CD8-positive, alpha-beta memory T cell (primary cell): ENCODE data around the gene PRR4. TPM values are rescaled to one million over a fixed set of nuclear protein-coding genes. Genes with fewer than 3 reads are reported as not detected.

Source experiments
- CTCF ChIA-PET: fragments of 350-600 bp; sonication (Branson Sonifier 250); formaldehyde crosslinking; loops from one replicate; lab custom pipeline; 2021; ENCODE audit warnings: antibody characterized with exemption; lab: Charles Lee
- POLR2A ChIA-PET: fragments of 350-600 bp; sonication (Branson Sonifier 250); formaldehyde crosslinking; loops from one replicate; lab custom pipeline; 2021; ENCODE audit warnings: antibody characterized with exemption; lab: Charles Lee
- DNase-seq, 5 donors: peaks; one replicate each; pipeline versions ENCODE4 v3.0.0 to v3.0.0-alpha.2; 2020 to 2022; ENCODE audit warnings: mixed read lengths in 1 of 5
- H3K27ac ChIP-seq: one replicate; pipeline ENCODE4 v1.7.0; 2013; ENCODE audit warnings: low read depth, mild to moderate bottlenecking, low read length, moderate library complexity
- H3K27me3 ChIP-seq: 2 replicates; pipeline ENCODE4 v1.7.0; 2013; ENCODE audit warnings: low read length, mild to moderate bottlenecking; ENCODE audit not compliant: insufficient read depth, poor library complexity, severe bottlenecking
- H3K36me3 ChIP-seq: 2 replicates; pipeline ENCODE4 v1.7.0; 2013; ENCODE audit warnings: mild to moderate bottlenecking, low read length, moderate library complexity; ENCODE audit not compliant: insufficient read depth
- H3K4me1 ChIP-seq: 2 replicates; pipeline ENCODE4 v1.7.0; 2013; ENCODE audit warnings: mild to moderate bottlenecking, low read length, moderate library complexity; ENCODE audit not compliant: insufficient read depth
- H3K4me3 ChIP-seq: 2 replicates; pipeline ENCODE4 v1.7.0; 2013; ENCODE audit warnings: mild to moderate bottlenecking, low read length
- H3K9me3 ChIP-seq: 2 replicates; pipeline ENCODE4 v1.7.0; 2013; ENCODE audit warnings: mild to moderate bottlenecking, low read length
- H3K27ac Mint-ChIP-seq, 8 donors: one replicate each; pipeline ENCODE4 v1.8.0; 2020 to 2021; ENCODE audit warnings: mixed read lengths in 8 of 8, mild to moderate bottlenecking in 6 of 8, inconsistent platforms in 3 of 8, moderate library complexity in 3 of 8
- H3K27me3 Mint-ChIP-seq, 2 donors: one replicate each; pipeline ENCODE4 v1.8.0; 2020 to 2021; ENCODE audit warnings: mixed read lengths in 2 of 2, mild to moderate bottlenecking in 1 of 2, moderate library complexity in 1 of 2
- H3K36me3 Mint-ChIP-seq, 3 donors: one replicate each; pipeline ENCODE4 v1.8.0; 2020 to 2021; ENCODE audit warnings: mixed read lengths in 3 of 3, inconsistent platforms in 1 of 3, mild to moderate bottlenecking in 1 of 3
- H3K4me1 Mint-ChIP-seq, 3 donors: one replicate each; pipeline ENCODE4 v1.8.0; 2020 to 2021; ENCODE audit warnings: mixed read lengths in 3 of 3, inconsistent platforms in 1 of 3, mild to moderate bottlenecking in 1 of 3
- H3K4me3 Mint-ChIP-seq, 7 donors: one replicate each; pipeline ENCODE4 v1.8.0; 2020 to 2021; ENCODE audit warnings: mixed read lengths in 7 of 7, mild to moderate bottlenecking in 6 of 7, moderate library complexity in 4 of 7, inconsistent platforms in 2 of 7
- H3K9me3 Mint-ChIP-seq, 5 donors: one replicate each; pipeline ENCODE4 v1.8.0; 2020 to 2022; ENCODE audit warnings: mixed read lengths in 5 of 5, mild to moderate bottlenecking in 3 of 5, moderate library complexity in 2 of 5, inconsistent platforms in 1 of 5
- polyA plus RNA-seq: library from polyadenylated mRNA; unstranded; fragments of 300-500 nt; fragmentation: Illumina TruSeq; gene quantifications from one replicate; pipeline ENCODE4 v1.2.3, GENCODE V29; 2021
- total RNA-seq, 2 experiments: library from RNA; stranded (reverse); gene quantifications; one replicate each; pipeline ENCODE4 v1.2.3, GENCODE V29; 2021

Gene PRR4
- total RNA-seq (under 1 TPM in 1 of 2 experiments, not detected in 1; 0.70 TPM), polyA plus RNA-seq (0.63 TPM)

GRCh38 chr12:10849425-10849878 is at the start of gene PRR4:
PRR4 (minus strand) TSS chr12:10849475; CDS start chr12:10849437, 38 bp downstream.
- DNase-seq, result peak in 2 of 5 donors; percentile 5 to 51
- ChIA-PET CTCF (interaction anchor here (1.0 kb wide), 1 partner anchor 13 kb away, joined by 3 read pairs; no protein-coding TSS in a partner anchor), POLR2A (no interaction called here)
- Histone ChIP-seq H3K27ac (no peak within 1 kb of the TSS), H3K36me3 (no peaks in the 10 kb centered on the region), H3K4me3 (no peak within 1 kb of the TSS), H3K4me1 (peaks cover 29% of the 10 kb centered on the region), H3K9me3 (no peaks in the 10 kb centered on the region), H3K27me3 (no peaks in the 10 kb centered on the region)
- H3K27me3 Mint-ChIP-seq, result no peaks in the 10 kb centered on the region
- H3K36me3 Mint-ChIP-seq, result peaks cover 20 to 23% (median 23%) of the 10 kb centered on the region in 3 donors
- peaks cover 40 to 50% (median 40%) of the 10 kb centered on the region in 3 donors for H3K4me1 Mint-ChIP-seq
- no peaks in the 10 kb centered on the region for H3K9me3 Mint-ChIP-seq
- H3K4me3 Mint-ChIP-seq, result no peak within 1 kb of the TSS
- H3K27ac Mint-ChIP-seq, result peak within 1 kb of the TSS in 4 of 8 donors; percentile 7 to 64 (median 35)

- Mint-ChIP-seq H3K27ac (no peak overlapping the region), H3K36me3 (peaks cover 14 to 61% (median 15%) of the 10 kb centered on the region in 3 donors), H3K27me3 (no peaks in the 10 kb centered on the region), H3K4me1 (peaks cover 0 to 2% (median 0%) of the 10 kb centered on the region in 3 donors), H3K4me3 (no peak overlapping the region), H3K9me3 (peaks cover 0 to 12% (median 4%) of the 10 kb centered on the region in 5 donors)
- H3K4me1 ChIP-seq, result no peaks in the 10 kb centered on the region
- H3K27ac ChIP-seq, result no peak overlapping the region
- CTCF ChIA-PET, result no interaction called here
- POLR2A ChIA-PET, result no interaction called here
- no peaks in the 10 kb centered on the region for H3K27me3 ChIP-seq
- no peak overlapping the region for H3K4me3 ChIP-seq
- DNase-seq, result no peak
- H3K9me3 ChIP-seq, result no peaks in the 10 kb centered on the region
- H3K36me3 ChIP-seq, result no peaks in the 10 kb centered on the region
Measured at GRCh38 chr12:10896854-10897253, 47.6 kb upstream of the PRR4 start.

- no peaks in the 10 kb centered on the region for H3K4me1 ChIP-seq
- Mint-ChIP-seq H3K27me3 (no peaks in the 10 kb centered on the region), H3K4me3 (no peak overlapping the region), H3K4me1 (peaks cover 0 to under 1% (median 0%) of the 10 kb centered on the region in 3 donors), H3K9me3 (peaks cover 0 to 4% (median 0%) of the 10 kb centered on the region in 5 donors), H3K27ac (no peak overlapping the region), H3K36me3 (peaks cover 8 to 32% (median 21%) of the 10 kb centered on the region in 3 donors)
- no peaks in the 10 kb centered on the region for H3K36me3 ChIP-seq
- H3K27ac ChIP-seq, result no peak overlapping the region
- no peaks in the 10 kb centered on the region for H3K9me3 ChIP-seq
- ChIA-PET POLR2A (no interaction called here), CTCF (no interaction called here)
- no peak for DNase-seq
- H3K4me3 ChIP-seq, result no peak overlapping the region
- H3K27me3 ChIP-seq, result no peaks in the 10 kb centered on the region
Measured at GRCh38 chr12:10891937-10892336, 42.7 kb upstream of the PRR4 start.

GRCh38 chr12:10889226-10889625 is 40.0 kb upstream of the PRR4 start:
- no peaks in the 10 kb centered on the region for H3K27me3 ChIP-seq
- DNase-seq, result no peak
- CTCF ChIA-PET, result no interaction called here
- no peak overlapping the region for H3K27ac Mint-ChIP-seq
- peaks cover 0 to 4% (median 0%) of the 10 kb centered on the region in 5 donors for H3K9me3 Mint-ChIP-seq
- no peaks in the 10 kb centered on the region for H3K4me1 ChIP-seq
- H3K27me3 Mint-ChIP-seq, result no peaks in the 10 kb centered on the region
- no peaks in the 10 kb centered on the region for H3K36me3 ChIP-seq
- H3K4me1 Mint-ChIP-seq, result peaks cover 0 to 5% (median 0%) of the 10 kb centered on the region in 3 donors
- H3K4me3 Mint-ChIP-seq, result no peak overlapping the region
- POLR2A ChIA-PET, result no interaction called here
- H3K36me3 Mint-ChIP-seq, result peaks cover 4 to 26% (median 16%) of the 10 kb centered on the region in 3 donors
- no peaks in the 10 kb centered on the region for H3K9me3 ChIP-seq
- H3K27ac ChIP-seq, result no peak overlapping the region
- no peak overlapping the region for H3K4me3 ChIP-seq

- H3K36me3 Mint-ChIP-seq, result peaks cover 9 to 26% (median 14%) of the 10 kb centered on the region in 3 donors
- Histone ChIP-seq H3K9me3 (no peaks in the 10 kb centered on the region), H3K4me1 (no peaks in the 10 kb centered on the region), H3K4me3 (no peak within 1 kb of the TSS), H3K27me3 (no peaks in the 10 kb centered on the region), H3K27ac (no peak within 1 kb of the TSS), H3K36me3 (no peaks in the 10 kb centered on the region)
- peak within 1 kb of the TSS in 1 of 8 donors; percentile 17 for H3K27ac Mint-ChIP-seq
- H3K9me3 Mint-ChIP-seq, result no peaks in the 10 kb centered on the region
- DNase-seq, result no peak
- no peak within 1 kb of the TSS for H3K4me3 Mint-ChIP-seq
- ChIA-PET POLR2A (no interaction called here), CTCF (no interaction called here)
- H3K27me3 Mint-ChIP-seq, result no peaks in the 10 kb centered on the region
- H3K4me1 Mint-ChIP-seq, result peaks cover 0 to 5% (median 0%) of the 10 kb centered on the region in 3 donors
Measured at GRCh38 chr12:10884086-10884725, 34.9 kb upstream of the PRR4 start, which contains the start of gene PRH1. PRH1 (minus strand) TSS chr12:10884255; CDS start chr12:10884217, 38 bp downstream.

- no peak overlapping the region for H3K4me3 Mint-ChIP-seq
- POLR2A ChIA-PET, result no interaction called here
- H3K27me3 Mint-ChIP-seq, result no peaks in the 10 kb centered on the region
- H3K36me3 Mint-ChIP-seq, result peaks cover 21 to 59% (median 22%) of the 10 kb centered on the region in 3 donors
- Histone ChIP-seq H3K27ac (no peak overlapping the region), H3K36me3 (peaks cover 4% of the 10 kb centered on the region), H3K4me1 (no peaks in the 10 kb centered on the region), H3K4me3 (no peak overlapping the region), H3K27me3 (no peaks in the 10 kb centered on the region), H3K9me3 (no peaks in the 10 kb centered on the region)
- DNase-seq, result no peak
- peak overlapping the region in 2 of 8 donors; percentile 9 to 43 for H3K27ac Mint-ChIP-seq
- CTCF ChIA-PET, result no interaction called here
- H3K4me1 Mint-ChIP-seq, result no peaks in the 10 kb centered on the region
- H3K9me3 Mint-ChIP-seq, result peaks cover 0 to 11% (median 7%) of the 10 kb centered on the region in 5 donors
Measured at GRCh38 chr12:10873378-10873777, 24.1 kb upstream of the PRR4 start.

- POLR2A ChIA-PET, result no interaction called here
Measured at GRCh38 chr12:10867381-10867780, 18.1 kb upstream of the PRR4 start.

GRCh38 chr12:10863512-10864218 is 14.4 kb upstream of the PRR4 start:
- Mint-ChIP-seq H3K36me3 (peaks cover 29 to 77% (median 54%) of the 10 kb centered on the region in 3 donors), H3K27ac (peak overlapping the region in 1 of 8 donors; percentile 38)

More at GRCh38 chr12:10867381-10867780, 18.1 kb upstream of the PRR4 start:
- Mint-ChIP-seq H3K4me1 (peaks cover 0 to 1% (median 0%) of the 10 kb centered on the region in 3 donors), H3K4me3 (no peak overlapping the region), H3K27me3 (no peaks in the 10 kb centered on the region), H3K9me3 (peaks cover 14 to 26% (median 15%) of the 10 kb centered on the region in 5 donors), H3K27ac (no peak overlapping the region), H3K36me3 (peaks cover 18 to 61% (median 24%) of the 10 kb centered on the region in 3 donors)
- H3K4me1 ChIP-seq, result no peaks in the 10 kb centered on the region
- DNase-seq, result no peak
- no peaks in the 10 kb centered on the region for H3K27me3 ChIP-seq
- CTCF ChIA-PET, result no interaction called here
- no peak overlapping the region for H3K27ac ChIP-seq
- no peaks in the 10 kb centered on the region for H3K9me3 ChIP-seq
- no peaks in the 10 kb centered on the region for H3K36me3 ChIP-seq
- no peak overlapping the region for H3K4me3 ChIP-seq

More at GRCh38 chr12:10863512-10864218, 14.4 kb upstream of the PRR4 start:
- Mint-ChIP-seq H3K4me3 (peak overlapping the region in 1 of 7 donors; percentile 23), H3K9me3 (peaks cover 34 to 48% (median 38%) of the 10 kb centered on the region in 5 donors), H3K27me3 (no peaks in the 10 kb centered on the region), H3K4me1 (peaks cover 0 to 1% (median 0%) of the 10 kb centered on the region in 3 donors)
- DNase-seq, result no peak
- Histone ChIP-seq H3K27ac (no peak overlapping the region), H3K9me3 (no peaks in the 10 kb centered on the region), H3K4me1 (no peaks in the 10 kb centered on the region), H3K36me3 (no peaks in the 10 kb centered on the region), H3K27me3 (no peaks in the 10 kb centered on the region), H3K4me3 (no peak overlapping the region)
- CTCF ChIA-PET, result no interaction called here
- POLR2A ChIA-PET, result no interaction called here
